IMR-90 (cell line): ENCODE measurements around the gene MADCAM1. TPM values are rescaled to one million over a fixed set of nuclear protein-coding genes. Genes with fewer than 3 reads are reported as not detected.
A peak's percentile ranks its signal among the peaks of the same experiment; 100 is the strongest.

Source experiments
- ATAC-seq: fragments of 200-7000 bp; cut with Tn5 transposase; 2 replicates; pipeline ENCODE4 v1.9.1; 2020; ENCODE audit warnings: low read depth, mild to moderate bottlenecking, moderate library complexity
- BruUV-seq: library from RNA; stranded (reverse); fragments of 400-500 nt; replicated peaks from 2 replicates; lab custom pipeline; 2021; lab: Mats Ljungman, UMichigan
- CTCF ChIA-PET: fragments of 300-600 bp; formaldehyde crosslinking; extraction: SDS; loops from one replicate; lab custom pipeline; 2021; ENCODE audit warnings: antibody characterized with exemption; lab: Yijun Ruan, JAX
- POLR2A ChIA-PET: fragments of 300-600 bp; sonication (Branson Sonifier 250); formaldehyde crosslinking; loops from one replicate; lab custom pipeline; 2022; ENCODE audit warnings: antibody characterized with exemption; ENCODE audit not compliant: unreplicated experiment; lab: Charles Lee
- DNase-seq: peaks from one replicate; pipeline ENCODE4 v3.0.0; 2013
- H2AFZ ChIP-seq: replicated peaks from 2 replicates; pipeline ENCODE3; 2013; ENCODE audit warnings: low read length, mild to moderate bottlenecking; ENCODE audit not compliant: poor library complexity
- H2AK5ac ChIP-seq: 2 replicates; pipeline ENCODE4 v1.6.1; 2013; ENCODE audit warnings: low read depth, low read length, inconsistent platforms
- H2AK9ac ChIP-seq: replicated peaks from 2 replicates; pipeline ENCODE3; 2013; ENCODE audit warnings: mild to moderate bottlenecking, low read depth, low read length, moderate library complexity; ENCODE audit not compliant: poor library complexity
- H2BK120ac ChIP-seq: 2 replicates; pipeline ENCODE4 v1.6.1; 2013; ENCODE audit warnings: low read depth, low read length, inconsistent platforms
- H2BK15ac ChIP-seq: 3 replicates; pipeline ENCODE4 v1.6.1; 2013; ENCODE audit warnings: low read depth, low read length, inconsistent platforms
- H2BK20ac ChIP-seq: 2 replicates; pipeline ENCODE4 v1.6.1; 2013; ENCODE audit warnings: low read depth, mild to moderate bottlenecking, inconsistent platforms, low read length, moderate library complexity
- H2BK5ac ChIP-seq: 2 replicates; pipeline ENCODE4 v1.6.1; 2013; ENCODE audit warnings: mild to moderate bottlenecking, low read depth, low read length, inconsistent platforms; ENCODE audit not compliant: poor library complexity, severe bottlenecking
- H3K14ac ChIP-seq: replicated peaks from 2 replicates; pipeline ENCODE4 v1.6.1; 2013; ENCODE audit warnings: low read depth, low read length, inconsistent platforms
- H3K18ac ChIP-seq: 2 replicates; pipeline ENCODE4 v1.6.1; 2013; ENCODE audit warnings: low read depth, low read length, control low read depth
- H3K23ac ChIP-seq: 2 replicates; pipeline ENCODE4 v1.6.1; 2013; ENCODE audit warnings: low read depth, low read length, inconsistent platforms
- H3K27ac ChIP-seq: 2 replicates; pipeline ENCODE4 v1.5.1; 2013; ENCODE audit warnings: mild to moderate bottlenecking, control low read depth, low read length; ENCODE audit not compliant: insufficient read depth
- H3K27me3 ChIP-seq: 2 replicates; pipeline ENCODE4 v1.6.1; 2013; ENCODE audit warnings: low read length; ENCODE audit not compliant: control insufficient read depth, insufficient read depth
- H3K36me3 ChIP-seq: 2 replicates; pipeline ENCODE4 v1.6.1; 2013; ENCODE audit warnings: low read length, mixed read lengths; ENCODE audit not compliant: control insufficient read depth, insufficient read depth
- H3K4ac ChIP-seq: 2 replicates; pipeline ENCODE4 v1.6.1; 2013; ENCODE audit warnings: low read depth, low read length, inconsistent platforms
- H3K4me1 ChIP-seq: 2 replicates; pipeline ENCODE4 v1.6.1; 2013; ENCODE audit warnings: low read length, mixed read lengths; ENCODE audit not compliant: control insufficient read depth, insufficient read depth
- H3K4me2 ChIP-seq: 2 replicates; pipeline ENCODE4 v1.6.1; 2013; ENCODE audit warnings: low read depth, mild to moderate bottlenecking, control low read depth, low read length, moderate library complexity
- H3K4me3 ChIP-seq: 2 replicates; pipeline ENCODE4 v1.5.1; 2013; ENCODE audit warnings: low read depth, mild to moderate bottlenecking, control low read depth, low read length, moderate library complexity; ENCODE audit not compliant: insufficient read depth
- H3K56ac ChIP-seq: 2 replicates; pipeline ENCODE4 v1.6.1; 2013; ENCODE audit warnings: low read length, inconsistent platforms; ENCODE audit not compliant: insufficient read depth; ENCODE audit errors: extremely low read depth
- H3K79me1 ChIP-seq, 2 experiments: 2 replicates each; pipeline ENCODE4 v1.6.1; 2013; ENCODE audit warnings: low read length in 2 of 2, inconsistent platforms in 1 of 2, low read depth in 1 of 2
- H3K9ac ChIP-seq: 2 replicates; pipeline ENCODE4 v1.6.1; 2013; ENCODE audit warnings: low read depth, low read length, control low read depth
- H3K9me1 ChIP-seq: 2 replicates; pipeline ENCODE4 v1.6.1; 2013; ENCODE audit warnings: low read length, inconsistent platforms; ENCODE audit not compliant: insufficient read depth
- H3K9me3 ChIP-seq: 2 replicates; pipeline ENCODE4 v1.6.1; 2013; ENCODE audit warnings: low read length; ENCODE audit not compliant: control insufficient read depth, insufficient read depth
- H4K20me1 ChIP-seq: 2 replicates; pipeline ENCODE4 v1.6.1; 2013; ENCODE audit warnings: low read length, inconsistent platforms; ENCODE audit not compliant: insufficient read depth
- H4K5ac ChIP-seq: 2 replicates; pipeline ENCODE4 v1.6.1; 2013; ENCODE audit warnings: mild to moderate bottlenecking, low read depth, low read length, control low read depth
- H4K8ac ChIP-seq, 2 experiments: 2 replicates each; pipeline ENCODE4 v1.6.1; 2013; ENCODE audit warnings: low read depth in 2 of 2, low read length in 2 of 2, control low read depth in 1 of 2, inconsistent platforms in 1 of 2
- H4K91ac ChIP-seq: 2 replicates; pipeline ENCODE4 v1.6.1; 2013; ENCODE audit warnings: low read depth, low read length, inconsistent platforms; ENCODE audit not compliant: insufficient read depth
- BHLHE40 ChIP-seq: fragments of 150-350 bp; IDR thresholded peaks from 2 replicates; pipeline ENCODE4 v1.6.1; 2016; ENCODE audit warnings: mild to moderate bottlenecking, low read depth, low read length
- CHD1 ChIP-seq: IDR thresholded peaks from 2 replicates; pipeline ENCODE4 v1.6.1; 2012; ENCODE audit warnings: low read depth, low read length, improper control_type of control experiment
- CTCF ChIP-seq: conservative IDR thresholded peaks from 2 replicates; pipeline ENCODE4 v1.5.1; 2012; ENCODE audit warnings: mild to moderate bottlenecking, low read depth, low read length, improper control_type of control experiment
- ELK1 ChIP-seq: fragments of 150-350 bp; IDR thresholded peaks from 2 replicates; pipeline ENCODE4 v1.6.1; 2016; ENCODE audit warnings: low read depth, mild to moderate bottlenecking, low read length, moderate library complexity, borderline replicate concordance
- FOS ChIP-seq: fragments of 150-350 bp; IDR thresholded peaks from 2 replicates; pipeline ENCODE4 v1.6.1; 2016; ENCODE audit warnings: low read depth, low read length
- MAFK ChIP-seq: IDR thresholded peaks from 2 replicates; pipeline ENCODE4 v1.6.1; 2012; ENCODE audit warnings: low read depth, low read length, improper control_type of control experiment
- MAZ ChIP-seq: IDR thresholded peaks from 2 replicates; pipeline ENCODE4 v1.6.1; 2012; ENCODE audit warnings: low read depth, mild to moderate bottlenecking, low read length, improper control_type of control experiment, moderate library complexity, borderline replicate concordance
- MXI1 ChIP-seq: IDR thresholded peaks from 2 replicates; pipeline ENCODE4 v1.6.1; 2012; ENCODE audit warnings: low read depth, mild to moderate bottlenecking, low read length, moderate library complexity, borderline replicate concordance
- NFE2L2 ChIP-seq: fragments of 150-350 bp; IDR thresholded peaks from 2 replicates; pipeline ENCODE4 v1.6.1; 2016; ENCODE audit warnings: low read depth, mild to moderate bottlenecking, low read length
- POLR2A ChIP-seq: IDR thresholded peaks from 2 replicates; pipeline ENCODE4 v1.6.1; 2012; ENCODE audit warnings: mild to moderate bottlenecking, low read depth, low read length
- RAD21 ChIP-seq: IDR thresholded peaks from 2 replicates; pipeline ENCODE4 v1.6.1; 2012; ENCODE audit warnings: low read length, improper control_type of control experiment
- RCOR1 ChIP-seq: IDR thresholded peaks from 2 replicates; pipeline ENCODE4 v1.6.1; 2012; ENCODE audit warnings: mild to moderate bottlenecking, low read length, improper control_type of control experiment; ENCODE audit not compliant: insufficient replicate concordance
- RFX5 ChIP-seq: IDR thresholded peaks from 2 replicates; pipeline ENCODE4 v1.8.0; 2012; ENCODE audit warnings: low read depth, mild to moderate bottlenecking, low read length, moderate library complexity
- SMC3 ChIP-seq: fragments of 150-350 bp; IDR thresholded peaks from 2 replicates; pipeline ENCODE4 v1.6.1; 2016; ENCODE audit warnings: low read depth, mild to moderate bottlenecking, antibody characterized with exemption, low read length, moderate library complexity
- USF2 ChIP-seq: fragments of 150-350 bp; IDR thresholded peaks from 2 replicates; pipeline ENCODE4 v1.6.1; 2017; ENCODE audit warnings: mild to moderate bottlenecking, antibody characterized with exemption, low read length, low read depth
- WGBS, 2 experiments: methylation state at CpG; one replicate each; pipeline versions ENCODE4 v1.1.5 to v1.1.7; 2013; ENCODE audit warnings: missing lambda C conversion rate in 2 of 2; ENCODE audit not compliant: insufficient read length in 1 of 2; ENCODE audit errors: extremely low coverage in 2 of 2; 5-methylcytosine and 5-hydroxymethylcytosine counted together
- dilution Hi-C: fragments of 300-500 bp; cut with HindIII; formaldehyde crosslinking; loops from one replicate; pipeline ENCODE4 v1.14.3; 2018; ENCODE audit warnings: low sequenced_read_pairs; ENCODE audit not compliant: unreplicated experiment
- in situ Hi-C: fragments of 300-500 bp; cut with MboI; formaldehyde crosslinking; loops from 3 replicates; pipeline ENCODE4 v1.14.3; 2019; ENCODE audit warnings: low sequenced_read_pairs, inconsistent platforms, mixed read lengths
- intact Hi-C: fragments of 100-400 bp; cut with micrococcal nuclease; formaldehyde crosslinking; loops from 2 replicates; pipeline ENCODE4 v1.10.0; 2022
- polyA plus RNA-seq, 3 experiments: library from polyadenylated mRNA; depleted of rRNA; stranded (reverse); fragments of >200 nt; gene quantifications; 2 replicates each; pipeline ENCODE4 v1.2.3, GENCODE V29; 2012; ENCODE audit warnings: low replicate concordance in 1 of 3
- total RNA-seq: library from RNA; depleted of rRNA; stranded (reverse); fragments of >200 nt; gene quantifications from 2 replicates; pipeline ENCODE4 v1.2.3, GENCODE V29; 2012

MADCAM1 gene
- total and polyA plus RNA-seq, 2 of the 4 experiments (the other 2 are of a cell fraction): 0.24 TPM; not detected in 1

- no peak overlapping the region for H3K23ac ChIP-seq
- no peak overlapping the region; the same call in 1 of the 2 replicates for H2AK5ac ChIP-seq
- no TSS peak for BruUV-seq
- no peak overlapping the region for H2BK20ac ChIP-seq
- no peak overlapping the region for H3K18ac ChIP-seq
- no peak overlapping the region for H2AK9ac ChIP-seq
- H2AFZ ChIP-seq: peak overlapping the region; percentile 51
- no peak overlapping the region for H3K9ac ChIP-seq
- no peak overlapping the region for H3K14ac ChIP-seq
- CTCF ChIA-PET: no interaction called here
- dilution Hi-C loops: no loop called here
- POLR2A ChIA-PET: no interaction called here
- DNase-seq: no peak
- no peaks in the 10 kb centered on the region for H3K9me3 ChIP-seq
- no peak for ATAC-seq
- in situ Hi-C loops: no loop called here
- H4K91ac ChIP-seq: no peak overlapping the region
- H3K36me3 ChIP-seq: peaks cover 57% of the 10 kb centered on the region
- peaks cover 11 to 34% of the 10 kb centered on the region in 2 experiments; a peak in 3 of 4 replicates for H3K79me1 ChIP-seq
- peaks cover 37% of the 10 kb centered on the region for H4K20me1 ChIP-seq
- intact Hi-C loops: no loop called here
- H3K9me1 ChIP-seq: peaks cover 4% of the 10 kb centered on the region
- H3K4me2 ChIP-seq: no peak overlapping the region
- H2BK15ac ChIP-seq: no peak overlapping the region
- no peaks in the 10 kb centered on the region for H3K27me3 ChIP-seq
- no peak overlapping the region for H3K4ac ChIP-seq
- H2BK120ac ChIP-seq: no peak overlapping the region
- H4K5ac ChIP-seq: no peak overlapping the region
- 92% methylated on average over 27 of the region's 40 CpGs; no CpG with 5 or more reads in 1 of the 2 experiments for WGBS, 2 experiments
- no peak overlapping the region for H3K27ac ChIP-seq
- H3K4me1 ChIP-seq: peaks cover 6% of the 10 kb centered on the region
- H2BK5ac ChIP-seq: no peak overlapping the region
- H3K4me3 ChIP-seq: no peak overlapping the region
- no peak overlapping the region for H4K8ac ChIP-seq
- no peak overlapping the region for H3K56ac ChIP-seq
- TF ChIP-seq MAFK (no peak), BHLHE40 (no peak), MAZ (no peak), CHD1 (no peak), RCOR1 (no peak), NFE2L2 (no peak), SMC3 (no peak), USF2 (no peak), ELK1 (no peak), CTCF (no peak), FOS (no peak), RFX5 (no peak), RAD21 (no peak), POLR2A (no peak), MXI1 (no peak)
Measured at GRCh38 chr19:538641-539428, 42.5 kb downstream of the MADCAM1 start.
